ENCODE data around the gene ACTR6. TPM values are rescaled to one million over a fixed set of nuclear protein-coding genes. Genes with fewer than 3 reads are reported as not detected.

The ACTR6 gene
- total RNA-seq, 1 experiment from 2014 or later = 34.9 TPM

- Histone ChIP-seq H3K4me1 (ENCODE audit: insufficient read depth, low read length) (0 out of 2 replicates have a peak, but pooled peaks cover 6% of the 10 kb centered on the region), H3K27ac (ENCODE audit: insufficient read length, low read depth, low read length) (peak overlapping the region; percentile 59), H4K5ac (ENCODE audit: insufficient read length, low read depth, low read length) (no peak overlapping the region), H3K56ac (ENCODE audit: insufficient read length, low read depth, low read length) (no peak overlapping the region), H2BK5ac (ENCODE audit: insufficient read length, low read length) (no peak overlapping the region), H3K14ac (ENCODE audit: insufficient read depth, low read length) (no peak overlapping the region), H4K8ac (replicated peaks; ENCODE audit: insufficient read length, low read depth, low read length) (no peak overlapping the region), H3K23ac (ENCODE audit: insufficient read length, low read depth, low read length) (no peak overlapping the region), H2AFZ (ENCODE audit: low read length) (no peak overlapping the region), H3K79me2 (ENCODE audit: insufficient read depth, low read length) (peaks cover 9% of the 10 kb centered on the region; the same call in 1 of the 2 replicates), H4K20me1 (ENCODE audit: control insufficient read depth, insufficient read depth, insufficient read length) (no peaks in the 10 kb centered on the region), H2BK120ac (ENCODE audit: low read depth, low read length, poor library complexity, severe bottlenecking) (no peak overlapping the region), H2BK20ac (ENCODE audit: low read depth, low read length, poor library complexity, severe bottlenecking) (no peak overlapping the region), H3K27me3 (ENCODE audit: insufficient read depth, low read length) (no peaks in the 10 kb centered on the region), H3K23me2 (ENCODE audit: insufficient read length, low read depth, low read length, poor library complexity, severe bottlenecking) (peaks cover 10% of the 10 kb centered on the region), H3K9ac (ENCODE audit: extremely low read depth, insufficient read length, low read length) (peak overlapping the region; percentile 90), H3K4me2 (ENCODE audit: insufficient read depth, insufficient read length, low read length) (peak overlapping the region; percentile 94), H2AK5ac (ENCODE audit: insufficient read length, low read length) (no peak overlapping the region), H3K9me3 (ENCODE audit: control insufficient read depth, low read depth, low read length) (no peaks in the 10 kb centered on the region), H2BK12ac (ENCODE audit: insufficient read length, low read depth, low read length) (no peak overlapping the region), H2BK15ac (ENCODE audit: low read depth, low read length) (no peak overlapping the region), H4K91ac (ENCODE audit: insufficient read length, low read depth, low read length) (no peak overlapping the region), H3T11ph (ENCODE audit: low read length) (no peak overlapping the region), H3K79me1 (ENCODE audit: insufficient read depth, low read depth, low read length, poor library complexity, severe bottlenecking) (no peaks in the 10 kb centered on the region), H3K18ac (ENCODE audit: insufficient read length, low read depth, low read length) (no peak overlapping the region), H3K4ac (ENCODE audit: low read depth, low read length) (no peak overlapping the region)
- Mint-ChIP-seq H3K9me3 (no peaks in the 10 kb centered on the region), H3K27me3 (ENCODE audit: low read depth) (no peaks in the 10 kb centered on the region), H3K27ac (peak overlapping the region; percentile 98 to 100 (median 99); a peak in 5 of 7 replicates), H3K36me3 (ENCODE audit: insufficient read depth in 1 of 3, low read depth in 3 of 3) (peaks cover 0 to 1% (median 0%) of the 10 kb centered on the region in 3 experiments; a peak in 2 of 7 replicates), H3K4me1 (peaks cover 17 to 18% of the 10 kb centered on the region in 2 experiments), H3K4me3 (peak overlapping the region; percentile 97 to 99)
- DNase-seq = no peak
- no CpG with 5 or more reads among the region's 6 CpGs for WGBS (ENCODE audit: extremely low coverage, insufficient read length, low lambda C conversion rate)
- TF ChIP-seq, protein P1, sequence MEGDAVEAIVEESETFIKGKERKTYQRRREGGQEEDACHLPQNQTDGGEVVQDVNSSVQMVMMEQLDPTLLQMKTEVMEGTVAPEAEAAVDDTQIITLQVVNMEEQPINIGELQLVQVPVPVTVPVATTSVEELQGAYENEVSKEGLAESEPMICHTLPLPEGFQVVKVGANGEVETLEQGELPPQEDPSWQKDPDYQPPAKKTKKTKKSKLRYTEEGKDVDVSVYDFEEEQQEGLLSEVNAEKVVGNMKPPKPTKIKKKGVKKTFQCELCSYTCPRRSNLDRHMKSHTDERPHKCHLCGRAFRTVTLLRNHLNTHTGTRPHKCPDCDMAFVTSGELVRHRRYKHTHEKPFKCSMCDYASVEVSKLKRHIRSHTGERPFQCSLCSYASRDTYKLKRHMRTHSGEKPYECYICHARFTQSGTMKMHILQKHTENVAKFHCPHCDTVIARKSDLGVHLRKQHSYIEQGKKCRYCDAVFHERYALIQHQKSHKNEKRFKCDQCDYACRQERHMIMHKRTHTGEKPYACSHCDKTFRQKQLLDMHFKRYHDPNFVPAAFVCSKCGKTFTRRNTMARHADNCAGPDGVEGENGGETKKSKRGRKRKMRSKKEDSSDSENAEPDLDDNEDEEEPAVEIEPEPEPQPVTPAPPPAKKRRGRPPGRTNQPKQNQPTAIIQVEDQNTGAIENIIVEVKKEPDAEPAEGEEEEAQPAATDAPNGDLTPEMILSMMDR (conservative IDR thresholded peaks at IDR 0.05) = no peak
Measured at GRCh38 chr12:100266585-100266834, 65.9 kb downstream of the ACTR6 start.
